HG03103 (cell line): ENCODE data around the gene GID4.
"Not testable (repeated sequence)": the region's sequence is repeated elsewhere in the genome, so short reads cannot be mapped to it uniquely, and the experiment has no call there.

ENCODE experiments used
- ATAC-seq: cut with Tn5 transposase; IDR thresholded peaks from one replicate; pipeline ENCODE4 v1.9.1; 2021; ENCODE audit warnings: low read depth; ENCODE audit not compliant: unreplicated experiment

Gene GID4

DNA sequence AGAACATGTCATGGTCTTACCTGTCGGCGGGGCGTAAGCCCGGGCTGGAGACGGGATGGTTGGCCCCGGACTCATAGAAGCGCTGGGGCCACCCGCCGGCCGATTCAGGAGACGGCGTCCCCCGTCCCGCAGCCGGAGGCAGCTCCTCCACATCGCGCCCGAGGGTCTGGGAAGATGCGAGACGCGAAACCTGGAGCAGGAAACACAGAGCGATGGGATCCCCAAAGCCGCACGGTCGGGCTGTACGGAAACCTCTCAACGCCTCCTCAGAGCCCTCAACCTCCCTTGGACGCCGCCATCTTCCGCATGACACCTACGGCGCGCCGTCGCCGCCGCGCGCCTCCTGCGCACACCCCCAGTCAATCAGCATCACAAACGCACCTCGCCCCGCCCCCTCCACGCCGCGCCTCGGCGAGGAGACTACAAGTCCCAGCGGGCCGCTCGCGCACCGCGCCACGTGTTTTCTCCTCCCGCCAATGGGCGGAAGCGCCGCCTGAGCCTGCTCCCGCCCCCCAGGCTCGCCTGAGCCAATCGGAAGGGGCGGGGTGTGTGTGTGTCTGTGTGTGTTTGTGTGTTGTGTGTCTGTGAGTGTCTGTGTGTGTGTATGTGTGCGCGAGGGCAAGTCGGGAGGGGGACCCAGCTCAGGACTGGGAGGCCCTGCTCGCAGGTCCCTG lies at the start of gene GID4, which contains the start of gene ATPAF2:
TSS of gene GID4 (plus strand) at position 548 of the 674 bp plus-strand sequence. CDS start at position 605, 57 bp downstream.
TSS of gene ATPAF2 (minus strand) at position 308 of the 674 bp plus-strand sequence. CDS start at position 153, 155 bp downstream.
- ATAC-seq, result peak; percentile 81

DNA sequence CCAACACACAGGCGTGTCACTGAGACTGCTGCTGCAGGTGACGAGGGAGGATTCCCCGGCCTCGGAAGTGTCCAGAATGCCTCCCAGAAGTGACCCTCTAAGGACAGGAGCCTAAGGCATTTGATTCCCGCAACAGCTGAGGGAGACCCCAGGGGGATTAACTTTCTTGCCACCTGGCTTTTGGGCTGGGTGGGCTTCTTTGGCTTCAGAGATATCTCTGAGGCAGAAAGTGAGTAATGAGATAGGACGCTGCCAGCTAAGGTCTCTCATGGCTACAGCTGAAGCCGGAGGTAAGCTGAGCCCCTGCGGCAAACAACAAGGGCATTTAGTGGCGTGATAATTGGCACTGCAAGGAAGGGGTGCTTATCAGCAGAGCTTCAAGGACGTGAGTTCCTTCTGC lies 49.6 kb upstream of the GID4 start:
- ATAC-seq, result no peak

DNA sequence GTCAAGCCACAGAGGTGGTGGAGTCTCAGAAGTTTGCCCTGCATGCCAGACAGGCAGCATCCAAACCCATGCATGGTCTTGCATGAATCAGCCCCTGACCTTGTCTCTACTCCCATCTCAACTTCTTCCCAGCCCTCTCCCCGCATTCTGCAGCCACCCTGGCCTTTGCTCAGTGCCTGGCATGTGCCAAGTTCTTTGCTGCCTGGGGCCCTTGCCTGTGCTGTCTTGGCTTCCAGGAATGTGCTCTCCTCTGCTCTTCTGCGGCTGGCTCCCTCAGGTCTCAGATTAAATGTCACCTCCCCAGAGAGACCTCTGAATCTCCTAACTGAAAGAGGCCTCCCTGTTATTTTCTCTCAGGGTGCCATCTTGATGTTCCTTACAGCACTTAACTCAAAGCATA lies 48.9 kb upstream of the GID4 start:
- ATAC-seq, result no peak

DNA sequence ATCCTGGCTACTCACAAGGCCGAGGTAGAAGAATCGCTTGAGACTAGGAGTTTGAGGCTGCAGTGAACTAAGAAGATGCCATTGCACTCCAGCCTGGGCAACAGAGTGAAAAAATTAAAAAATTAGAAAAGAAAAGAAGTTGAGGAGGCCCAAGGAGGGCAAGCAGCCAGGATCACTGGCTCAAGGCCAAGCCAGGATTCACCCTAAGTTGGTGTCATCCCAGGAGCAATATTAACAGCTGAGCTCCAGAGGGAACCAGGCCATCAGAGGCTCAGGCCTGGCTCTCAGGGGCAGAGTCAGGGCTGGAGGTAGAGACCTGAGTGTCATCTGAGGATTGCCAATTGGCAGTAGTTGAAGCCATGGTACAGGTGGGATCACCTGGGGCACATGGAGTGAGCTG lies 45.8 kb upstream of the GID4 start:
- ATAC-seq, result no peak

DNA sequence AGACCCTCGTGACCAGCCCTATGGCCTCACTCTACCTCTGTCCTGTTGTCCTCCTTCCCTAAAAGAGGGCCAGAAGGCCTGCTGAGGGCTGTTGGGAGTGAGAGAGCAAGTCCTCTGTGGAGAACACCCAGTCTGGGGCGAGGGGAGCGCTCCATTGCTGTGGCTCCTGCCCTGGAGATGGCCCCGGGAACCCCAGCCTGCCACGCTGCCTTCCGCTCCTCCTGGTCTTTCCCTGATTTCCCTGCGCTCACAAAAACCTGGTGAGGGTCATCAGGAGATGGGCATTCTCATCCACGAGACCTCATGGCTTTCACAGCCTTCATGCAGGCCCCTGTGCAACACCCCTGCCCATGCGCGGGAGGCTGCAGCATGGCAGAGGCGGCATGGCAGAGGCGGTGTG lies 45.4 kb upstream of the GID4 start:
- no peak for ATAC-seq

DNA sequence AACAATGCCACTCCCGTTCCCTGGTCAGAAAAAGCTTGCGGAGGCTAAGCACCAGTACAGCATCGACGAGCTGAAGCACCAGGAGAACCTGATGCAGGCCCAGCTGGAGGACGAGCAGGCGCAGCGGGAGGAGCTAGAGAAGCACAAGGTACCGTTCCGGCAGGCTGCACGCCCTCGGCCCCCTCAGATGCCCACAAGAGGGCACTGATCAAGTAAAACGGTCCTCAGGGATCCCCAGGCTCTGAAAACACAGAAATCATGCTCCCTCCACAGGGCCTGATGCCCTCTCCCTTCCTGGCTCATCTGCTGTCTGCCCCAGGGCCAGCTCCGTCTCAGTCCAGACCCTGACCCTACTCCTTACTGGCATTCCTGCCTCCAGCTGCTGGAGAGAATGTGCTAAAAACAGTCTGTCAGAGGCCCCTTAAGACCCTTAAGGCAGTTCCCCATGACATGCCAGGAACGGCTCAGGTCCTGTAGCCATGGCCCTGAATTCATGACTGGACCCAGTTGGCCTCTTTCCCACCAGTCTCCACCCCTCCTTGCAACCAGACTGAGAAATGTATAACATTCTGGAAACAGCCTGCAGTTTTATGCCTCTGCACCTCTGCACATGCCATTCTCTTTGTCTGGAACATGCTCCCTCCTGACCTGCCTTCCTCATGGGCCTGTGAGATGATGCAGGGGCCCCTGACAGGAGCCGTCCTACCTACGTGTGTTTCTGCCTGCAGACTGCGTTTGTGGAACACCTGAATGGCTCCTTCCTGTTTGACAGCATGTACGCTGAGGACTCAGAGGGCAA lies 44.7 kb upstream of the GID4 start:
- no peak for ATAC-seq

DNA sequence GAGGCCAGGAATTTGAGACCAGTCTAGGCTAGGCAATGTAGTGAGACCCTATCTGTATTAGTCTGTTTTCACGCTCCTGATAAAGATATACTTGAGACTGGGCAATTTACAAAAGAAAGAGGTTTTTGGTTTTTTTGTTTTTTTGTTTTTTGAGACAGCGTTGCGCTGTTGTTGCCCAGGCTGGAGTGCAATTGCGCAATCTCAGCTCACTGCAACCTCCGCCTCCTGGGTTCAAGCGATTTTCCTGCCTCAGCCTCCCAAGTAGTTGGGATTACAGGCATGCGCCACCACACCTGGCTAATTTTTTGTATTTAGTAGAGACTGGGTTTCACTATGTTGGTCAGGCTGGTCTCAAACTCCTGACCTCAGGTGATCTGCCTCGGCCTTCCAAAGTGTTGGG lies 43.3 kb upstream of the GID4 start:
- not testable (repeated sequence) for ATAC-seq

DNA sequence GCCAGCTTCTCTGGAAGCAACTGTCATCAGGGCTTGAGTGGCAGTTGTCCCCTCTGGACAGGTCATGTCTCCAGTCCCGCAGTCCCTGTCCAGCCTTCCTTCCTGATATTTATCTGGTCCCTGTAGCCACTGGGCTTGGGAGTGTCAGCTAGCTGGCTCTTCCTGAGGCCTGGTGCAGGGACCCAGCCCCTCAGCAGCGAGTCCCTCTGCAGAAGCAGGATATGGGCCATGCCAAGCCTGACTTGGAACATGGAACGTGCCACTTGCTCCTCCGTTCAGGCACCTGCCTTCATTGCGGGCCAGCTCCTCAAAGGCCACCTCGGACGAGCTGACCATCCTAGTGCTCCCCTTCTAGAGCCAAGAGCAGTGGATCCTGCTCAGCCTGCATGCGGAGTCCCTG lies 40.3 kb upstream of the GID4 start:
- ATAC-seq, result no peak

DNA sequence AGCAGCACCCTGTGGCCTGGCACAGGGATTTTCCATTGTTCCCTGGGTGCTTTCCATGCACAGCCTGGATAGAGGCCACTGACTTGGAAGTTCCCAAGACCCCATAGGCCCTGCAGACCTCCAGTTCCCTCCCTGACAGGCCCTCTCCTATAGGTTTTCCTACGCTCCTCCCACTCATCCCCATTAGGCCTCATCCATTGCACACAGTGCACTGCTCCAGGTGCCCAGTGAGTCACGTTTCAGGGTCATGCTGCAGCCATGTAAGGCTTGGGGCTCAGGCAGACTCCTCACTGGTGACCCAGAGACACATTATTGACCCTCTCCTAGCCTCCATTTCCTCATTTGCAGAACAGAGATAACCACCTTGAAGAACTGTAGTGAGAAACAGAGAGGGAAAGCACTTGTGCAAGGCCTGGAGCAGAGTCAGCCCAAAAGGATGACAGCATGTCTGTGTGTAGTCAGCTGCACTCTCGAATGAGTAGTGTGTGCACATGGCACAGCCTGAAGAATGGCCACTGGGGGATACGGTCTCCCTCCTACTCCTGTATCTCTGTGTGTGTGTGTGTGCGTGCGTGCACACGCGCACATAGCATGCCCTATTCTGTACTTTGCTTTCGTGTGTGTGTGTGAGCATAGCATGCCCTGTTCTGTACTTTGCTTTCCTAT lies 39.7 kb upstream of the GID4 start:
- no peak for ATAC-seq

DNA sequence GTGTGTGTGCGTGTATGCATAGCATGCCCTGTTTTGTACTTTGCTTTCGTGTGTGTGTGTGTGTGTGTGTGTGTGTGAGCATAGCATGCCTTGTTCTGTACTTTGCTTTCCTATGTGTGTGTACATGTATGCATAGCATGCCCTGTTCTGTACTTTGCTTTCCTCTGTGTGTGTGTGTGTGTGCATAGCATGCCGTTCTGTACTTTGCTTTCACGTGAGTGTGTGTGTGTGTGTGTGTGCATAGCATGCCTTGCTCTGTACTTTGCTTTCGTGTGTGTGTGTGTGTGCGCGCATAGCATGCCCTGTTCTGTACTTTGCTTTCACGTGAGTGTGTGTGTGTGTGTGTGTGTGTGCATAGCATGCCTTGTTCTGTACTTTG lies 39.2 kb upstream of the GID4 start:
- ATAC-seq, result no peak

DNA sequence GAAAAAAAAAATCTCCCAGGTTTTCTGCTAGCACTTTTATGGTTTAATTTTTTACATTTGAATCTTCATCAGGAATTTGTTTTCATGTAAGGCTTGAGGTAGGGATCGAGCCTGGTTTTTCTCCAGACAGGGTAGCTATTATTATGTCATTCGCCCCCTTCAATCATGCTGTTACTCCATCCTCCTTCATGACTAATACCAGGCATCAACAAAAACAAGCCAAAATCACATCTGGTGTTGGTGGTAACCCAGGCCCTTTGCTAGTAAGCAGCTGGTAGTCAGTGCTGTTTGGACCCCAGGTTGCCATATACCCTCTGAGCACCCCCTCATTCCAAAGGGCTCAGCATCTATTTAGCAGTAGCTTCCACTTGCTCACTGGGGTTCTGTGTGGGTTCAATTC lies 37.0 kb upstream of the GID4 start:
- ATAC-seq, result no peak

DNA sequence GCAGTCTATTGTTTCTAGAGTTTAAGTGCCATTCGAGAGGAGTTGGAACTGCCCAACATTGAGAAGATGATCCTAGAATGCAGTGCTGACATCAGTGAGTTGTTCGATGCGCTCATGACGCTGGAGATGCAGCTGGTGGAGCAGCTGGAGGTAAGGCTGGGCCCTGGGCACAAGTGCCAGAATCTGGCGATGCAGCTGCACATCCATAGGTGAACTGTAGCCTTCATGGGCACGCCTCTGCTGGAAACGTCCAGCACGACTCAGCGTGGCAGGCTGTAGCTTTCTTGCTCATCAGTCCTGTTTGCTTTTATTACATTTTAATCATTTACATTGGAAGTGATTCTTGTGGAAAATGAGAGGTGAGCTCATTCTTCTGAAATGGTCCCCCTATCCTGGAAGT lies 34.9 kb upstream of the GID4 start:
- ATAC-seq, result no peak

DNA sequence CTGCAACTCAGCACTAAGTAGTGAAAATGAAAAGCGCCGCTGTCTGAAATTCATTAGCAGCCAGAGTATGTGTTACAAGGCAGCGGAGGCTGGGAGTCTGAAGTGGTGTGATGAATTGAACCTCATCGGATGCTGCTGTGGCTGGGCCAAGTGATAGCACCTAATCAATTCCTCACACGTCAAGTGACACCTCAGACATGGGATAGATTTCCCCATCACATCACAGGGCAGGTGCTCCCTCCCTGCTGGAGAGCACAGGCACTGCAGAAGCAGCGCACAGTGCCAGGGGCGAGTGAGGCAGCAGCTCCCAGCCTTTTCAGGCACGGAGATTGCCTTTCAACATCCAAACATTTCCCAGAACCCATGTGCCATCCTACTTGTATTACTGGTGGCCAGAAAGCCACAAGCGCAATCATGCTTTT lies 34.3 kb upstream of the GID4 start:
- no peak for ATAC-seq

DNA sequence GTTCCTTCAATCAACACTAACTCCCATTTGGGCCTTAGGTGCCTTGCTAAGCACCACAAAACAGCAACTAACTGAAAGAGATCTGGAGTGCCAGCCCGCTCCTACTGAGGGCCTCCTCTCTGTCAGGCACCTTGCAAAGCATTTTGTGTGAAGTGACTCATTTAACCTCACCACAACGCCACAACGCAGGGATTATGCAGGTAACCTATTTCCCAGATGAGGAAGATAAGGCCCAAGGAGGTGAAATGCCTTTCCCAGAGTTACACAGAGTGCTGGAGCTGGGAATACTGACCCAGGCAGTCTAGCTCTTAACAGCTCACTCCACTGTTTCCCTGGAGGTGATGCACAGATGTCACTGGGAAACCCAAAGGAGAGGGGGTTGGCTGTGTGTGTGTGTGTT lies 33.7 kb upstream of the GID4 start:
- no peak for ATAC-seq

DNA sequence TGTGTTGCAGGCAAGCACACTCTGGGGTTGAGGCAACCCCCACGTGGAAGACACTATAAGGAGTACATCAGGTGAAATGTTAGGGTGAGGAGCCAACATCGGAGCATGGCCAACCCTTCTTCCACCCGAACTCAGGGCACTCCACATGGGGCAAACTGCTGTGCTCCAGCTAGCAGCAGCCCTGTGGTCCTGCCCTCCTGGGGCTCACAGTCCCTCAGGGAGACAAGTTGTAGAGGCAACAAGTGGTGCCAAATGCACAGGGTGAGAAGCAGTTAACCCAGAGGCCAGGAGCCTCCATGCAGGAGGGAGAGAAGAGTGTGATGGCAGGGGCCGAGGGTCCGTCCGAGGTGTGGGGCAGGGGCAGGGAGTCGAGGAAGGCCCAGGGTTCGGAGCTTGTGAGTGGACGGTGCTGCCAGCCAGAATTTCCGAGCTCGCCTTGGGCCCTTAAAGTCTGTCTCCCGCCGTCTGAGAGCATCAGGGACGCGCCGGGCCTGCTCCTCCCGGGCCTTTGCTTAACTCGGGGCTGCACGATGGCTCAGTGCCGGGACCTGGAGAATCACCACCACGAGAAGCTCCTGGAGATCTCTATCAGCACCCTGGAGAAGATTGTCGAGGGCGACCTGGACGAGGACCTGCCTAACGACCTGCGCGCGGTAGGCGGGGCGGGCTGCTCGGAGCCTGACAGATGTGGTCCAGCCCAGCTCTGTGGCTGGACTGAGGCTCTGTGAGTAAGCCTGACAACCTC lies 32.5 kb upstream of the GID4 start:
- no peak for ATAC-seq

DNA sequence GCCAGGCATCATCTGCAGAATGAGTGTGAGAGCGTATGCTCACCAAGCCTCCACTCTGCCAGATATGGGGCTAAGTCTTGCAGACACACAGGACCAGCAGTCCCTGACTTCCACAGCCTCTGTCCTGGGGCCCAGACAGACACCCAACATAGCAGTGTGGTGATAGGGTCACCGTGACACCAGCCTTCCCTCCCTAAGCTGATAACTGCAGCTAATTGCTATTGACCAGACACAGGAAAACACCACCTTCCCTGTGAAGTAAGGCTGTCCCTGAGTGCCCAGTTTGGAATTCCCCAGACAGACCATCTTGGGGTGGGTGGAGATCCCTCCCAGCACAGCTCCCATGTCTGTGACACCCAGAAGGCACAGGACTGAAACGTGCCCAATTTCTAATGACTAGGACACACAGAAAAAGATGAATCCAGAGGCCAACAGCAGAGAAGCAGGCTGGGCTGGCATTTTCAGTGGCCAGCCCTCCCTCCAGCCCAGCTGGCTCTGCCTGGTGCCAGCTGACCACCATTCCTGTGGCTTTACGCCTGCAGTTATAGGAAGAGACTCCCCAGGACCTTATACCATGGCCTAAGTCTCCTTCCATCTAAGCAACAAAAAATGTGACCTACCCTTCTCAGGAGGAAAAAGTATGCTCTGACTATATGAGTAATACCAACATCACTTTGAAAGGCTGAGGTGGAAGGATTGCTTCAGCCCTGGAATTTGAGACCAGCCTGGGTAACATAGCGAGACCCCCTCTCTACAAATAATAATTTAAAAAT lies 30.5 kb upstream of the GID4 start:
- ATAC-seq, result no peak

DNA sequence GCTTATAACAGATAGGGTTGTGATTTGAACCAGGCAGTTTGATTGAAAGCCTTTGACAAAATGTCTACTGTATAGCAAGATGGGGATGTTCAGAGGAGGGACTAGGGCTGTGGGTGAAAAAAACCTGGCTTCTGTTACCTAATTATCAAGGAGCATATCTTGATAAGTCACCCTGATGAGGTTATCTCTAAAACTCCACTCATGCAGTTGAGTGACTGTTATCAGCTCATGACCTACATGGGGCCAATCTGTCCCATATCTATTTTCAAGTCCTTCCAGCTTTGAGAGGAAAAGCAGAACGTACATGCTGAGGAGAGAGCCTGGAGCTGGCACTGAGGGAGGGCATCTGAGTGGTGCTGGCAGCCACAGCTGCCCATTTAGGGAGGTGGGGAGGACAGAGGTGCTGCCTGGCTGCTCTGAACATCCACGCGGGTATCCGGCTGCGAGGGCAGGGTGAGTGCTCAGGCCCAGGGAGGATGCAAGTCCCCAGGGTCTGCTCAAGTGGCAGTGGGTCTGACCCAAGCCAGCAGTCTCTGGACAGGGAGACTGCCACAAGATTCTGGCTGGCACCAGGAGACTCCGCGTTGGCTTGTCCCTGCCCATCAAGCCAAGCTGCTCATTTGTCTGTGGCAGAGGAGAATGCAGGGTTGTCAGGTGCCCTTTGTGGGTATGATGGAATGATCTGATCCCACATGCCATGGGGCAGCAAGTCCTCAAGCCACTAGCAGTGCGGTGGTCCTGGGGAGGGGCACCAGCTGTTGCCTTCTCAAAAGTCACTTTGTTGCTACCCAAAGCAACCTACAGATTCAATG lies 29.4 kb upstream of the GID4 start:
- no peak for ATAC-seq

DNA sequence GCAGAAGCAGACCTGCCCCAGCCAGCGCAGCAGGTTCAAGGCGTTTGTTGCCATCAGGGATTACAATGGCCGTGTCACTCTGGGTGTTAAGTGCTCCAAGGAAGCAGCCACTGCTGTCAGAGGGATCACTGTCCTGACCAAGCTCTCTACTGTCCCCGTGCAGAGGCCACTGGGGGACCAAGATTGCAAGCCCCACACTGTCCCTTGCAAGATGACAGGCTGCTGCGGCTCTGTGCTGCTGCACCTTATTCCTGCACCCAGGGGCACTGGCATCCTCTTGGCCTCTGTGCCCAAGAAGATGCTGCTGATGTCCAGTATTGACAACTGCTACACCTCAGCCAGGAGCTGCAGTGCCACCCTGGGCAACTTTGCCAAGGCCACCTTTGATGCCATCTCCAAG lies 27.9 kb upstream of the GID4 start:
- ATAC-seq, result no peak

DNA sequence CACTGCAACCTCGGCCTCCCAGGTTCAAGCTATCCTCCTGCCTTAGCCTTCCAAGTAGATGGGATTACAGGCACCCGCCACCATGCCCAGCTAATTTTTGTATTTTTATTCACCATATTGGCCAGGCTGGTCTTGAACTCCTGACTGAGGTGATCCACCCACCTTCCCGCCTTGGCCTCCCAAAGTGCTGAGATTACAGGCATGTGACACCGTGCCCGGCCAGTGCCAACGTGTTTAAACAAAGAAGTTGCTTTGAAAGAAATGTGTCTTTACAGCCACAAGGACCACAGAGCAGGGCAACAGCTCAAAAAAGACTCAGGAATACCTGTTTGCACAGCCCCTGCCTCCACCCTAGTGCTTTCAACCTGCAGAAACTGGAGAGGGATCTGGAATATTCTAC lies 25.2 kb upstream of the GID4 start:
- no peak for ATAC-seq
